HCT116 (cell line): ENCODE data around the gene CDC42SE1. TPM values are rescaled to one million over a fixed set of nuclear protein-coding genes. Genes with fewer than 3 reads are reported as not detected.
A peak's percentile ranks its signal among the peaks of the same experiment; 100 is the strongest.

Source experiments
- ATAC-seq: fragments of 200-7000 bp; cut with Tn5 transposase; 2 replicates; pipeline ENCODE4 v1.9.1; 2020; ENCODE audit warnings: mild to moderate bottlenecking, moderate library complexity
- BruUV-seq: library from RNA; stranded (reverse); fragments of 400-500 nt; replicated peaks from 2 replicates; lab custom pipeline; 2021; lab: Mats Ljungman, UMichigan
- CTCF ChIA-PET: fragments of 300-600 bp; sonication (Branson Sonifier 250); formaldehyde crosslinking; loops from one replicate; lab custom pipeline; 2021; ENCODE audit warnings: antibody characterized with exemption; lab: Charles Lee
- POLR2A ChIA-PET: fragments of 300-600, 350-600 bp; sonication (Branson Sonifier 250); formaldehyde crosslinking; loops from one replicate; lab custom pipeline; 2021; ENCODE audit warnings: antibody characterized with exemption; lab: Charles Lee
- RAD21 ChIA-PET, 2 experiments: fragments of 300-600 bp; sonication (Branson Sonifier 250); formaldehyde crosslinking; loops; one replicate each; lab custom pipeline; 2023; ENCODE audit warnings: low total read pairs in 2 of 2; ENCODE audit not compliant: uncharacterized antibody in 2 of 2, unreplicated experiment in 2 of 2, low non-redundant PET in 1 of 2; lab: Charles Lee
- DNase-seq: peaks from one replicate; pipeline ENCODE4 v3.0.0-alpha.2; 2010; ENCODE audit warnings: low read depth, low spot score
- H2AFZ ChIP-seq: fragments of 200-600 bp; shearing (Covaris generic), sonication (generic); 2 replicates; pipeline ENCODE4 v1.6.1; 2017; ENCODE audit warnings: low read depth, mixed run types, mixed read lengths, antibody characterized with exemption, low read length; ENCODE audit not compliant: poor library complexity, severe bottlenecking
- H3K27ac ChIP-seq: 2 replicates; pipeline ENCODE4 v1.5.1; 2012; ENCODE audit warnings: low read depth, low read length
- H3K27me3 ChIP-seq: fragments of 200-600 bp; sonication (generic); 2 replicates; pipeline ENCODE4 v1.6.1; 2016; ENCODE audit warnings: mixed run types, low read length, mixed read lengths; ENCODE audit not compliant: insufficient read depth
- H3K36me3 ChIP-seq, 2 experiments: fragments of 200-500 bp in 1 of 2; fragments of 200-600 bp in 1 of 2; sonication (Bioruptor generic) in 1 of 2; sonication (generic) in 1 of 2; 2 replicates each; pipeline versions ENCODE4 v1.5.1 to v1.6.1; 2014 to 2016; ENCODE audit warnings: low read length in 2 of 2, inconsistent platforms in 1 of 2, mixed read lengths in 1 of 2, mixed run types in 1 of 2; ENCODE audit not compliant: insufficient read depth in 2 of 2, control insufficient read depth in 1 of 2
- H3K4me1 ChIP-seq, 2 experiments: fragments of 200-600 bp in 1 of 2; sonication (generic) in 1 of 2; 2 replicates each; pipeline versions ENCODE4 v1.5.1 to v1.6.1; 2012 to 2017; ENCODE audit warnings: low read length in 2 of 2, inconsistent platforms in 1 of 2, mild to moderate bottlenecking in 1 of 2, mixed read lengths in 1 of 2, mixed run types in 1 of 2, moderate library complexity in 1 of 2; ENCODE audit not compliant: insufficient read depth in 2 of 2, control insufficient read depth in 1 of 2
- H3K4me2 ChIP-seq: fragments of 200-600 bp; sonication (generic); 2 replicates; pipeline ENCODE4 v1.6.1; 2017; ENCODE audit warnings: mixed run types, low read length, mixed read lengths
- H3K4me3 ChIP-seq, 2 experiments: fragments of 200-600 bp in 1 of 2; sonication (generic) in 1 of 2; replicated peaks in 1 of 2; 2 replicates each; pipeline ENCODE4 v1.5.1; 2011 to 2016; ENCODE audit warnings: low read length in 2 of 2, control low read depth in 1 of 2, low read depth in 1 of 2, mild to moderate bottlenecking in 1 of 2, mixed read lengths in 1 of 2, mixed run types in 1 of 2
- H3K79me2 ChIP-seq: fragments of 200-600 bp; sonication (generic); 2 replicates; pipeline ENCODE4 v1.6.1; 2017; ENCODE audit warnings: mild to moderate bottlenecking, mixed run types, low read length, moderate library complexity, mixed read lengths; ENCODE audit not compliant: insufficient read depth
- H3K9ac ChIP-seq: fragments of 200-600 bp; sonication (generic); 2 replicates; pipeline ENCODE4 v1.6.1; 2016; ENCODE audit warnings: low read length, mixed read lengths
- H3K9me2 ChIP-seq: fragments of 200-600 bp; sonication (generic), shearing (Covaris generic); 2 replicates; pipeline ENCODE4 v1.6.1; 2017; ENCODE audit warnings: mixed run types, mild to moderate bottlenecking, moderate library complexity; ENCODE audit not compliant: insufficient read depth
- H3K9me3 ChIP-seq, 2 experiments: fragments of 200-500 bp in 1 of 2; fragments of 200-600 bp in 1 of 2; sonication (Bioruptor generic) in 1 of 2; sonication (generic) in 1 of 2; 2 replicates each; pipeline ENCODE4 v1.6.1; 2014 to 2017; ENCODE audit warnings: low read length in 2 of 2, mixed read lengths in 2 of 2, inconsistent platforms in 1 of 2, low read depth in 1 of 2, mild to moderate bottlenecking in 1 of 2, mixed run types in 1 of 2, moderate library complexity in 1 of 2; ENCODE audit not compliant: control insufficient read depth in 1 of 2, insufficient read depth in 1 of 2
- H4K20me1 ChIP-seq: fragments of 200-600 bp; sonication (generic), shearing (Covaris generic); 2 replicates; pipeline ENCODE4 v1.6.1; 2017; ENCODE audit warnings: mixed run types, mild to moderate bottlenecking, moderate library complexity; ENCODE audit not compliant: insufficient read depth
- CBX3 ChIP-seq: IDR thresholded peaks from 2 replicates; pipeline ENCODE4 v1.6.1; 2012; ENCODE audit warnings: low read depth
- CTCF ChIP-seq, 3 experiments: fragments of 200-600 bp in 1 of 3; sonication (generic) in 1 of 3; IDR thresholded peaks in 2 of 3; conservative IDR thresholded peaks in 1 of 3; 2 replicates each; pipeline ENCODE4 v1.5.1; 2012 to 2017; ENCODE audit warnings: low read depth in 2 of 3, low read length in 2 of 3, antibody characterized with exemption in 1 of 3, borderline replicate concordance in 1 of 3, control low read depth in 1 of 3, mild to moderate bottlenecking in 1 of 3, mixed read lengths in 1 of 3, mixed run types in 1 of 3, moderate library complexity in 1 of 3; ENCODE audit not compliant: insufficient read depth in 1 of 3
- EZH2 ChIP-seq: fragments of 200-600 bp; sonication (generic); IDR thresholded peaks from 2 replicates; pipeline ENCODE4 v1.6.1; 2017; ENCODE audit warnings: antibody characterized with exemption, mixed run types
- EZH2phosphoT487 ChIP-seq: fragments of 200-600 bp; IDR thresholded peaks from 2 replicates; pipeline ENCODE4 v1.6.1; 2018; ENCODE audit warnings: antibody characterized with exemption, borderline replicate concordance
- FOSL1 ChIP-seq: IDR thresholded peaks from 2 replicates; pipeline ENCODE4 v1.6.1; 2012; ENCODE audit warnings: low read depth
- POLR2AphosphoS5 ChIP-seq: IDR thresholded peaks from 2 replicates; pipeline ENCODE4 v1.6.1; 2011; ENCODE audit warnings: mild to moderate bottlenecking, low read depth, low read length, moderate library complexity
- SP1 ChIP-seq: IDR thresholded peaks from 2 replicates; pipeline ENCODE4 v1.6.1; 2012; ENCODE audit warnings: low read depth
- SRF ChIP-seq: IDR thresholded peaks from 2 replicates; pipeline ENCODE4 v1.6.1; 2012; ENCODE audit warnings: low read depth
- TCF7L2 ChIP-seq: IDR thresholded peaks from 2 replicates; pipeline ENCODE4 v1.7.0; 2011; ENCODE audit warnings: borderline replicate concordance, inconsistent platforms; ENCODE audit not compliant: insufficient read depth, insufficient read length; ENCODE audit errors: extremely low read depth
- YY1 ChIP-seq: IDR thresholded peaks from 2 replicates; pipeline ENCODE4 v1.6.1; 2011; ENCODE audit warnings: low read length, low read depth, moderate library complexity, mild to moderate bottlenecking; ENCODE audit not compliant: insufficient replicate concordance; ENCODE audit errors: extremely low read depth
- intact Hi-C: fragments of 100-400 bp; cut with micrococcal nuclease; formaldehyde crosslinking; loops from 2 replicates; pipeline ENCODE4 v1.10.0; 2022
- total RNA-seq: library from RNA; stranded (reverse); gene quantifications from one replicate; pipeline ENCODE4 v1.2.1, GENCODE V29; 2021; ENCODE audit not compliant: unreplicated experiment
- TF ChIP-seq, protein P1 (sequence below): IDR thresholded peaks from 2 replicates; pipeline ENCODE4 v1.6.1; 2012; ENCODE audit warnings: low read depth
- TF ChIP-seq, protein P2 (sequence below): IDR thresholded peaks from 2 replicates; pipeline ENCODE4 v1.6.1; 2012

CDC42SE1 gene
- total RNA-seq, 1 experiment from 2014 or later = 50.5 TPM

GRCh38 chr1:151049458-151049857 is 10.0 kb downstream of the CDC42SE1 start:
- intact Hi-C loops = no loop called here
- no peaks in the 10 kb centered on the region for H3K4me1 ChIP-seq
- CTCF ChIA-PET = no interaction called here
- no peaks in the 10 kb centered on the region for H4K20me1 ChIP-seq
- H3K9ac ChIP-seq = no peak overlapping the region
- ATAC-seq (no peak), DNase-seq (no peak)
- H3K4me3 ChIP-seq = no peak overlapping the region
- RAD21 ChIA-PET = no interaction called here
- POLR2A ChIA-PET = no interaction called here
- peaks cover 11 to 24% of the 10 kb centered on the region in 2 experiments; a peak in 3 of 4 replicates for H3K36me3 ChIP-seq
- no peaks in the 10 kb centered on the region for H3K9me3 ChIP-seq
- no TSS peak for BruUV-seq
- no peaks in the 10 kb centered on the region for H3K27me3 ChIP-seq
- no peak overlapping the region for H3K4me2 ChIP-seq
- 0 out of 2 replicates have a peak, but pooled peaks have one; percentile 10 for TF ChIP-seq POLR2AphosphoS5
- TF ChIP-seq YY1 = no peak
- no peak overlapping the region for H2AFZ ChIP-seq
- H3K27ac ChIP-seq = no peak overlapping the region
- H3K79me2 ChIP-seq = no peaks in the 10 kb centered on the region
- H3K9me2 ChIP-seq = no peaks in the 10 kb centered on the region

- POLR2A ChIA-PET = no interaction called here
- TF ChIP-seq SP1 = no peak
- TF ChIP-seq CBX3 = no peak
- TF ChIP-seq YY1 = no peak
- no peak for TF ChIP-seq TCF7L2
- TF ChIP-seq EZH2phosphoT487 = no peak
- TF ChIP-seq FOSL1 = no peak
- TF ChIP-seq SRF = no peak
- TF ChIP-seq EZH2 = no peak
- TF ChIP-seq, protein P1, sequence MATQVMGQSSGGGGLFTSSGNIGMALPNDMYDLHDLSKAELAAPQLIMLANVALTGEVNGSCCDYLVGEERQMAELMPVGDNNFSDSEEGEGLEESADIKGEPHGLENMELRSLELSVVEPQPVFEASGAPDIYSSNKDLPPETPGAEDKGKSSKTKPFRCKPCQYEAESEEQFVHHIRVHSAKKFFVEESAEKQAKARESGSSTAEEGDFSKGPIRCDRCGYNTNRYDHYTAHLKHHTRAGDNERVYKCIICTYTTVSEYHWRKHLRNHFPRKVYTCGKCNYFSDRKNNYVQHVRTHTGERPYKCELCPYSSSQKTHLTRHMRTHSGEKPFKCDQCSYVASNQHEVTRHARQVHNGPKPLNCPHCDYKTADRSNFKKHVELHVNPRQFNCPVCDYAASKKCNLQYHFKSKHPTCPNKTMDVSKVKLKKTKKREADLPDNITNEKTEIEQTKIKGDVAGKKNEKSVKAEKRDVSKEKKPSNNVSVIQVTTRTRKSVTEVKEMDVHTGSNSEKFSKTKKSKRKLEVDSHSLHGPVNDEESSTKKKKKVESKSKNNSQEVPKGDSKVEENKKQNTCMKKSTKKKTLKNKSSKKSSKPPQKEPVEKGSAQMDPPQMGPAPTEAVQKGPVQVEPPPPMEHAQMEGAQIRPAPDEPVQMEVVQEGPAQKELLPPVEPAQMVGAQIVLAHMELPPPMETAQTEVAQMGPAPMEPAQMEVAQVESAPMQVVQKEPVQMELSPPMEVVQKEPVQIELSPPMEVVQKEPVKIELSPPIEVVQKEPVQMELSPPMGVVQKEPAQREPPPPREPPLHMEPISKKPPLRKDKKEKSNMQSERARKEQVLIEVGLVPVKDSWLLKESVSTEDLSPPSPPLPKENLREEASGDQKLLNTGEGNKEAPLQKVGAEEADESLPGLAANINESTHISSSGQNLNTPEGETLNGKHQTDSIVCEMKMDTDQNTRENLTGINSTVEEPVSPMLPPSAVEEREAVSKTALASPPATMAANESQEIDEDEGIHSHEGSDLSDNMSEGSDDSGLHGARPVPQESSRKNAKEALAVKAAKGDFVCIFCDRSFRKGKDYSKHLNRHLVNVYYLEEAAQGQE = no peak
- TF ChIP-seq CTCF (IDR thresholded peaks at IDR 0.05 in 2 of 3, conservative IDR thresholded peaks at IDR 0.05 in 1 of 3; ENCODE audit: borderline replicate concordance in 1 of 3, insufficient read depth in 1 of 3, low read depth in 2 of 3, low read length in 2 of 3) = no peak
- TF ChIP-seq, protein P2, sequence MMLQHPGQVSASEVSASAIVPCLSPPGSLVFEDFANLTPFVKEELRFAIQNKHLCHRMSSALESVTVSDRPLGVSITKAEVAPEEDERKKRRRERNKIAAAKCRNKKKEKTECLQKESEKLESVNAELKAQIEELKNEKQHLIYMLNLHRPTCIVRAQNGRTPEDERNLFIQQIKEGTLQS = no peak
- no peak for TF ChIP-seq POLR2AphosphoS5
Measured at GRCh38 chr1:151048645-151049032, 10.8 kb downstream of the CDC42SE1 start.

More at GRCh38 chr1:151048645-151049032, 10.8 kb downstream of the CDC42SE1 start:
- ATAC-seq (peak; percentile 55), DNase-seq (no peak)
- Histone ChIP-seq H3K9me3 (no peaks in the 10 kb centered on the region), H3K36me3 (peaks cover 7 to 15% of the 10 kb centered on the region in 2 experiments; a peak in 3 of 4 replicates), H3K9me2 (no peaks in the 10 kb centered on the region), H3K4me2 (no peak overlapping the region), H3K27ac (no peak overlapping the region), H3K4me1 (no peaks in the 10 kb centered on the region), H3K9ac (no peak overlapping the region), H2AFZ (no peak overlapping the region), H3K4me3 (no peak overlapping the region), H3K27me3 (no peaks in the 10 kb centered on the region), H4K20me1 (no peaks in the 10 kb centered on the region), H3K79me2 (no peaks in the 10 kb centered on the region)
- ChIA-PET RAD21 (no interaction called here), CTCF (no interaction called here)
- intact Hi-C loops = no loop called here
- BruUV-seq = no TSS peak
